Activated CD8-positive, alpha-beta memory T cell treated with anti-CD3 and anti-CD28 coated beads, Interleukin-2, amount 10 ng/mL, durations not matched to agents 7 days and 5 days (primary cell): ENCODE results near the gene WWP2. TPM values are rescaled to one million over a fixed set of nuclear protein-coding genes. Genes with fewer than 3 reads are reported as not detected.
"Not testable (repeated sequence)": the region's sequence is repeated elsewhere in the genome, so short reads cannot be mapped to it uniquely, and the experiment has no call there.

ENCODE experiments used
- ATAC-seq: fragments of 150-1000 bp; cut with Tn5 transposase; one replicate; pipeline ENCODE4 v1.10.0; 2021; ENCODE audit warnings: moderate library complexity
- CTCF ChIA-PET: fragments of 350-600 bp; sonication (Branson Sonifier 250); formaldehyde crosslinking; loops from one replicate; lab custom pipeline; 2021; ENCODE audit warnings: antibody characterized with exemption; lab: Charles Lee
- DNase-seq: peaks from one replicate; pipeline ENCODE4 v3.0.0-alpha.2; 2020
- H3K27ac Mint-ChIP-seq: one replicate; pipeline ENCODE4 v1.8.0; 2021; ENCODE audit warnings: mild to moderate bottlenecking, mixed read lengths
- H3K27me3 Mint-ChIP-seq: one replicate; pipeline ENCODE4 v1.8.0; 2021; ENCODE audit warnings: mixed read lengths
- H3K36me3 Mint-ChIP-seq: one replicate; pipeline ENCODE4 v1.8.0; 2021; ENCODE audit warnings: mild to moderate bottlenecking, mixed read lengths
- H3K4me1 Mint-ChIP-seq: one replicate; pipeline ENCODE4 v1.8.0; 2021; ENCODE audit warnings: mixed read lengths
- H3K4me3 Mint-ChIP-seq: one replicate; pipeline ENCODE4 v1.8.0; 2021; ENCODE audit warnings: mild to moderate bottlenecking, moderate library complexity, mixed read lengths
- H3K9me3 Mint-ChIP-seq: one replicate; pipeline ENCODE4 v1.8.0; 2022; ENCODE audit warnings: low read depth, mixed read lengths
- total RNA-seq, 2 experiments: library from RNA; stranded (reverse); gene quantifications; one replicate each; pipeline ENCODE4 v1.2.3, GENCODE V29; 2021

The WWP2 gene
- total RNA-seq, 2 experiments from 2014 or later, result 56.8 to 58.8 TPM

GRCh38 chr16:69851491-69852240 lies 89.5 kb downstream of the WWP2 start:
- H3K36me3 Mint-ChIP-seq, result peaks cover 3% of the 10 kb centered on the region
- H3K27ac Mint-ChIP-seq, result no peak overlapping the region
- ATAC-seq (no peak), DNase-seq (no peak)
- no peaks in the 10 kb centered on the region for H3K4me1 Mint-ChIP-seq
- CTCF ChIA-PET, result no interaction called here
- no peak overlapping the region for H3K4me3 Mint-ChIP-seq
- no peaks in the 10 kb centered on the region for H3K27me3 Mint-ChIP-seq
- H3K9me3 Mint-ChIP-seq, result no peaks in the 10 kb centered on the region

GRCh38 chr16:69852815-69853214 lies 90.7 kb downstream of the WWP2 start:
- peaks cover 5% of the 10 kb centered on the region for H3K36me3 Mint-ChIP-seq
- no peaks in the 10 kb centered on the region for H3K9me3 Mint-ChIP-seq

GRCh38 chr16:69853481-69853880 lies 91.3 kb downstream of the WWP2 start:
- H3K9me3 Mint-ChIP-seq, result no peaks in the 10 kb centered on the region
- peaks cover 5% of the 10 kb centered on the region for H3K4me1 Mint-ChIP-seq
- CTCF ChIA-PET, result no interaction called here
- no peaks in the 10 kb centered on the region for H3K27me3 Mint-ChIP-seq
- no peak overlapping the region for H3K27ac Mint-ChIP-seq
- DNase-seq (no peak), ATAC-seq (no peak)
- H3K4me3 Mint-ChIP-seq, result no peak overlapping the region
- H3K36me3 Mint-ChIP-seq, result peaks cover 5% of the 10 kb centered on the region

More at GRCh38 chr16:69852815-69853214, 90.7 kb downstream of the WWP2 start:
- Mint-ChIP-seq H3K27ac (no peak overlapping the region), H3K4me1 (peaks cover 2% of the 10 kb centered on the region), H3K4me3 (no peak overlapping the region), H3K27me3 (no peaks in the 10 kb centered on the region)
- no peak for DNase-seq
- no peak for ATAC-seq
- CTCF ChIA-PET, result no interaction called here

GRCh38 chr16:69854776-69855175 lies 92.6 kb downstream of the WWP2 start:
- H3K4me1 Mint-ChIP-seq, H3K9me3 Mint-ChIP-seq, H3K27me3 Mint-ChIP-seq, H3K4me3 Mint-ChIP-seq, H3K27ac Mint-ChIP-seq, H3K36me3 Mint-ChIP-seq, ATAC-seq, DNase-seq, CTCF ChIA-PET: not testable (repeated sequence)

- Mint-ChIP-seq H3K9me3 (no peaks in the 10 kb centered on the region), H3K4me1 (peaks cover 7% of the 10 kb centered on the region), H3K27ac (no peak overlapping the region), H3K4me3 (no peak overlapping the region), H3K27me3 (no peaks in the 10 kb centered on the region), H3K36me3 (peaks cover 7% of the 10 kb centered on the region)
- DNase-seq, result no peak
- CTCF ChIA-PET, result no interaction called here
- no peak for ATAC-seq
Observed at GRCh38 chr16:69855592-69855991, 93.5 kb downstream of the WWP2 start.

GRCh38 chr16:69858191-69859104 lies 96.3 kb downstream of the WWP2 start:
- no peak overlapping the region for H3K4me3 Mint-ChIP-seq
- no peak for ATAC-seq
- H3K36me3 Mint-ChIP-seq, result peaks cover 7% of the 10 kb centered on the region
- no peaks in the 10 kb centered on the region for H3K9me3 Mint-ChIP-seq
- no peaks in the 10 kb centered on the region for H3K27me3 Mint-ChIP-seq
- CTCF ChIA-PET, result no interaction called here
- H3K27ac Mint-ChIP-seq, result no peak overlapping the region
- H3K4me1 Mint-ChIP-seq, result peaks cover 7% of the 10 kb centered on the region
- no peak for DNase-seq

GRCh38 chr16:69859105-69859989 lies 97.2 kb downstream of the WWP2 start:
- DNase-seq (no peak), ATAC-seq (no peak)
- H3K4me1 Mint-ChIP-seq, result peaks cover 7% of the 10 kb centered on the region
- H3K9me3 Mint-ChIP-seq, result no peaks in the 10 kb centered on the region
- CTCF ChIA-PET, result interaction anchor here (0.9 kb wide), 1 partner anchor 11 kb away, joined by 3 read pairs; no protein-coding TSS in a partner anchor
- H3K27ac Mint-ChIP-seq, result no peak overlapping the region
- H3K27me3 Mint-ChIP-seq, result no peaks in the 10 kb centered on the region
- no peak overlapping the region for H3K4me3 Mint-ChIP-seq
- peaks cover 3% of the 10 kb centered on the region for H3K36me3 Mint-ChIP-seq

GRCh38 chr16:69860233-69861231 lies 98.4 kb downstream of the WWP2 start:
- DNase-seq, result no peak
- Mint-ChIP-seq H3K9me3 (no peaks in the 10 kb centered on the region), H3K4me1 (peaks cover 7% of the 10 kb centered on the region), H3K36me3 (peaks cover 3% of the 10 kb centered on the region), H3K4me3 (no peak overlapping the region), H3K27me3 (no peaks in the 10 kb centered on the region), H3K27ac (no peak overlapping the region)
- CTCF ChIA-PET, result no interaction called here
- no peak for ATAC-seq

- Mint-ChIP-seq H3K9me3 (no peaks in the 10 kb centered on the region), H3K27me3 (no peaks in the 10 kb centered on the region), H3K27ac (no peak overlapping the region), H3K4me3 (no peak overlapping the region), H3K36me3 (peaks cover 3% of the 10 kb centered on the region), H3K4me1 (peaks cover 7% of the 10 kb centered on the region)
- no peak for ATAC-seq
- CTCF ChIA-PET, result no interaction called here
- DNase-seq, result no peak
Observed at GRCh38 chr16:69861292-69862030, 99.3 kb downstream of the WWP2 start.

- H3K27ac Mint-ChIP-seq, result no peak overlapping the region
- H3K9me3 Mint-ChIP-seq, result no peaks in the 10 kb centered on the region
- H3K4me1 Mint-ChIP-seq, result no peaks in the 10 kb centered on the region
- CTCF ChIA-PET, result interaction anchor here (0.5 kb wide), 1 partner anchor 739 kb away, joined by 3 read pairs; no protein-coding TSS in a partner anchor
- no peaks in the 10 kb centered on the region for H3K27me3 Mint-ChIP-seq
- H3K4me3 Mint-ChIP-seq, result no peak overlapping the region
- DNase-seq (no peak), ATAC-seq (no peak)
- peaks cover 1% of the 10 kb centered on the region for H3K36me3 Mint-ChIP-seq
Observed at GRCh38 chr16:69863401-69864281, 101.5 kb downstream of the WWP2 start.

- H3K27me3 Mint-ChIP-seq, result no peaks in the 10 kb centered on the region
- no peak for DNase-seq
- no peaks in the 10 kb centered on the region for H3K36me3 Mint-ChIP-seq
- H3K4me3 Mint-ChIP-seq, result no peak overlapping the region
- H3K4me1 Mint-ChIP-seq, result no peaks in the 10 kb centered on the region
- CTCF ChIA-PET, result no interaction called here
- no peaks in the 10 kb centered on the region for H3K9me3 Mint-ChIP-seq
- no peak overlapping the region for H3K27ac Mint-ChIP-seq
- no peak for ATAC-seq
Observed at GRCh38 chr16:69865701-69866100, 103.6 kb downstream of the WWP2 start.
